Small intestine (tissue), 16 donors: ENCODE measurements around the gene KLHL8. TPM values are rescaled to one million over a fixed set of nuclear protein-coding genes. Genes with fewer than 3 reads are reported as not detected.

Experiments
- DNase-seq, 2 donors: peaks; one replicate each; pipeline versions ENCODE4 v3.0.0 to v3.0.0-alpha.2; 2013
- FAIRE-seq: peaks from 2 replicates; lab custom pipeline; 2012; peaks lifted over from hg19 to GRCh38; lab: Jason Lieb, UNC
- H3K27ac ChIP-seq, 3 donors: one replicate each; pipeline ENCODE4 v1.5.1; 2013; ENCODE audit warnings: low read length in 2 of 3, mild to moderate bottlenecking in 2 of 3, control low read depth in 1 of 3, inconsistent platforms in 1 of 3, low read depth in 1 of 3, moderate library complexity in 1 of 3
- H3K27me3 ChIP-seq, 3 donors: one replicate each; pipeline ENCODE4 v1.6.1; 2013; ENCODE audit warnings: low read length in 3 of 3, inconsistent platforms in 1 of 3; ENCODE audit not compliant: control insufficient read depth in 3 of 3, insufficient read depth in 3 of 3
- H3K36me3 ChIP-seq, 3 donors: one replicate each; pipeline ENCODE4 v1.6.1; 2013; ENCODE audit warnings: low read length in 3 of 3, inconsistent platforms in 1 of 3, low read depth in 1 of 3, mild to moderate bottlenecking in 1 of 3, moderate library complexity in 1 of 3; ENCODE audit not compliant: control insufficient read depth in 3 of 3, insufficient read depth in 2 of 3
- H3K4me1 ChIP-seq, 3 donors: one replicate each; pipeline ENCODE4 v1.6.1; 2013; ENCODE audit warnings: low read length in 2 of 3, inconsistent platforms in 1 of 3, low read depth in 1 of 3, mild to moderate bottlenecking in 1 of 3, moderate library complexity in 1 of 3; ENCODE audit not compliant: control insufficient read depth in 3 of 3, insufficient read depth in 2 of 3
- H3K4me3 ChIP-seq, 3 donors: one replicate each; pipeline ENCODE4 v1.5.1; 2013; ENCODE audit warnings: low read length in 3 of 3, control low read depth in 1 of 3, inconsistent platforms in 1 of 3, low read depth in 1 of 3, mild to moderate bottlenecking in 1 of 3, moderate library complexity in 1 of 3
- H3K9me3 ChIP-seq, 2 donors: one replicate each; pipeline ENCODE4 v1.6.1; 2013; ENCODE audit warnings: low read depth in 1 of 2, low read length in 1 of 2; ENCODE audit not compliant: control insufficient read depth in 2 of 2, insufficient read depth in 1 of 2
- WGBS, 3 donors: extraction: QIAGEN DNeasy Blood & Tissue Kit; methylation state at CpG; one replicate each; pipeline ENCODE4 v1.1.7; 2013; 5-methylcytosine and 5-hydroxymethylcytosine counted together
- long read RNA-seq, 10 donors: transcript quantifications; one replicate each; lab custom pipeline, GENCODE V29; 2026
- polyA plus RNA-seq, 4 donors: library from polyadenylated mRNA; stranded (reverse) in 3 of 4; unstranded in 1 of 4; fragments of 200-250 nt in 3 of 4; fragments of 120-200 nt in 1 of 4; gene quantifications; one replicate each; pipeline versions ENCODE4 v1.2.1 to v1.2.3, GENCODE V29; 2013
- donor health status: healthy with polysubstance abuse.
- donor health status: control.
- donor health status: control.
- donor health status: Bipolar disorder and iron deficiency.
- donor health status: healthy.

Gene KLHL8
- polyA plus RNA-seq, result 10 to 100 TPM in 1 of 4 donors, 1 to 10 TPM in 3; 5.4 to 19.5 (median 7.1) TPM
- long read RNA-seq, donor 1, full-length matches to known transcripts, result 5 of 5 reads
- long read RNA-seq, donor 1, partial matches to known transcripts, result 0 of 5 reads
- long read RNA-seq, donor 1, other reads (novel, unspliced or antisense), result 0 of 5 reads
- long read RNA-seq, donor 2, result 0 reads
- long read RNA-seq, donor 3, full-length matches to known transcripts, result 1 of 11 reads
- long read RNA-seq, donor 3, partial matches to known transcripts, result 10 of 11 reads
- long read RNA-seq, donor 3, other reads (novel, unspliced or antisense), result 0 of 11 reads
- long read RNA-seq, donor 4, result 0 reads
- long read RNA-seq, donor 5, result 0 reads
- long read RNA-seq, donor 6, result 0 reads
- long read RNA-seq, donor 7, full-length matches to known transcripts, result 2 of 2 reads
- long read RNA-seq, donor 7, partial matches to known transcripts, result 0 of 2 reads
- long read RNA-seq, donor 7, other reads (novel, unspliced or antisense), result 0 of 2 reads
- long read RNA-seq, donor 8, full-length matches to known transcripts, result 1 of 1 reads
- long read RNA-seq, donor 8, partial matches to known transcripts, result 0 of 1 reads
- long read RNA-seq, donor 8, other reads (novel, unspliced or antisense), result 0 of 1 reads
- long read RNA-seq, donor 9, result 0 reads
- long read RNA-seq, donor 10, full-length matches to known transcripts, result 3 of 3 reads
- long read RNA-seq, donor 10, partial matches to known transcripts, result 0 of 3 reads
- long read RNA-seq, donor 10, other reads (novel, unspliced or antisense), result 0 of 3 reads

DNA sequence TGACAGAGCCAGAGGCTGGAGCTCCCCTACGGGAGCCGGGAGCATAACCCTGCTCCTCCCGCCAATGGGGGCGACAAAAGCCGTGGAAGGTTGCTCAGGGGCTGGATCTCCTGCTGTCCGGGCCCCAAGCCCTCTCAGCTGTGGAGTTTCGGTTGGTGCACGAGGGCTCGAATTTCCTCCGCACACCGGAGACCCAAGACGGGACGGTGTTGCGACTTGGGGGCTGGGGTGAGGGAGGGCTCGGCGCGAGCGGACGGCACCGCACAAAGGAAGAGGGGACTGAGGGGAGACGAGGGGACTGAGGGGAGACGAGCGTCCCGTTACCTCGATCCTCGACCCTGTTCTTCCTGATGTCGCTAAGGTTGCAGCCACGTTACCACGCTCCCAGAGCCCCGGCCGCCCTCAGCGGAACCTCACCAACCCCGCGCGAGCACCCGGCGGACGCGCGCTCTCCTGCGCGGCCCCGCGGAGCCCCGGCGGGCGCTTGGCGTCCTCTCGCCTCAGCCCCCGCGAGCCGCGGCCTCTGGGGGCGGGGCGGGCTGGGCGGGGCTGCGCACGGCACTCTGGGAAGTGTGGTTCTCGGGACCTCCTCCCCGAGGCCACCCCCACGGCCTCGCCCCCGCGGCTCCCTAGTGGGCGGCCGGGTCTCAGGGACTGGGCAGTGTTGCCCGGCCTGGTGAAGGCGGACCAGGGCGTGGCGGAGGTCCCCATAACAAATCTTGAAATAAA is at the start of gene KLHL8:
TSS of gene KLHL8 (minus strand) at position 525 of the 729 bp plus-strand sequence. CDS start 25,079 bp downstream, outside the sequence.
- FAIRE-seq, result no peak
- Histone ChIP-seq H3K4me1 (peaks cover 0 to 9% (median 0%) of the 10 kb centered on the region in 3 donors), H3K27ac (peak within 1 kb of the TSS; percentile 70 to 99 (median 91)), H3K9me3 (no peaks in the 10 kb centered on the region), H3K27me3 (no peaks in the 10 kb centered on the region), H3K36me3 (no peaks in the 10 kb centered on the region), H3K4me3 (peak within 1 kb of the TSS; percentile 79 to 98 (median 98))
- DNase-seq, result peak; percentile 88 to 95
- WGBS, 3 donors, result 0 to 1% (median 0%) methylated on average over 56 to 70 of the region's 70 CpGs

GRCh38 chr4:87270144-87270543 is 49.7 kb upstream of the KLHL8 start:
- WGBS, 3 donors, result 20 to 45% (median 27%) methylated on average over 3 of the region's 3 CpGs
- FAIRE-seq (no peak), DNase-seq (peak; percentile 44 to 49)

GRCh38 chr4:87268411-87268810 is 48.0 kb upstream of the KLHL8 start:
- FAIRE-seq (no peak), DNase-seq (no peak)
- no peak overlapping the region for H3K27ac ChIP-seq
- no peaks in the 10 kb centered on the region for H3K9me3 ChIP-seq
- no peak overlapping the region for H3K4me3 ChIP-seq
- no peaks in the 10 kb centered on the region for H3K36me3 ChIP-seq
- peaks cover 0 to 2% (median 0%) of the 10 kb centered on the region in 3 donors for H3K27me3 ChIP-seq
- 88 to 92% (median 91%) methylated on average over 5 of the region's 5 CpGs for WGBS, 3 donors
- H3K4me1 ChIP-seq, result no peaks in the 10 kb centered on the region

More at GRCh38 chr4:87270144-87270543, 49.7 kb upstream of the KLHL8 start:
- Histone ChIP-seq H3K9me3 (no peaks in the 10 kb centered on the region), H3K36me3 (no peaks in the 10 kb centered on the region), H3K27me3 (peaks cover 0 to 2% (median 0%) of the 10 kb centered on the region in 3 donors), H3K4me1 (no peaks in the 10 kb centered on the region), H3K4me3 (no peak overlapping the region), H3K27ac (no peak overlapping the region)

GRCh38 chr4:87266986-87267385 is 46.6 kb upstream of the KLHL8 start:
- FAIRE-seq (no peak), DNase-seq (no peak)
- Histone ChIP-seq H3K4me3 (no peak overlapping the region), H3K27ac (no peak overlapping the region), H3K27me3 (peaks cover 0 to 2% (median 0%) of the 10 kb centered on the region in 3 donors), H3K9me3 (peaks cover 0 to 7% of the 10 kb centered on the region in 2 donors), H3K4me1 (no peaks in the 10 kb centered on the region), H3K36me3 (no peaks in the 10 kb centered on the region)
- 67 to 69% (median 68%) methylated on average over 3 of the region's 3 CpGs for WGBS, 3 donors

GRCh38 chr4:87262886-87263285 is 42.5 kb upstream of the KLHL8 start:
- H3K27me3 ChIP-seq, result no peaks in the 10 kb centered on the region
- H3K27ac ChIP-seq, result no peak overlapping the region
- H3K4me1 ChIP-seq, result no peaks in the 10 kb centered on the region
- DNase-seq (no peak), FAIRE-seq (no peak)
- H3K4me3 ChIP-seq, result no peak overlapping the region
- peaks cover 0 to 7% of the 10 kb centered on the region in 2 donors for H3K9me3 ChIP-seq
- WGBS, 3 donors, result 83 to 100% (median 89%) methylated on average over 1 of the region's 1 CpG
- no peaks in the 10 kb centered on the region for H3K36me3 ChIP-seq

DNA sequence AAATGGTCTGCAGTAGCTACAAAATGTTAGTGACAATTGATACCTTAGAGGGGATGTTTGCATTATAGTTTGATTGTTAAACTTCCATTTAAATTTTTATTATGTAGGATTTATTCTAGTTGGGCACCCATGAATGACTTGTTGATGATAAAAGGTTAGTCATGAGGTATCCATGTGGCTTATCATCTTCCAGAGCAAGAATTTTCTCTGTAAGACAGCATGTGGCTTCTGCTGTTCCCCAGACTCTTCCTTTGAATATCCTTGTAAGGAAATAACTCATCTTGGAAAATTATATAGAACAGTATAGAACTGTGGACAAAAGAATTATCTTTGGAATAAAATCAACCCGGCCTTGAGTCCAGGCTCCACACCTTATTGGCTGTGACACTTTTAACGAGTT is 40.1 kb upstream of the KLHL8 start:
- H3K27ac ChIP-seq, result no peak overlapping the region
- peaks cover 0 to 11% of the 10 kb centered on the region in 2 donors for H3K9me3 ChIP-seq
- FAIRE-seq (no peak), DNase-seq (no peak)
- H3K27me3 ChIP-seq, result no peaks in the 10 kb centered on the region
- no peaks in the 10 kb centered on the region for H3K36me3 ChIP-seq
- H3K4me1 ChIP-seq, result no peaks in the 10 kb centered on the region
- no peak overlapping the region for H3K4me3 ChIP-seq
- WGBS, 3 donors, result 90 to 92% (median 91%) methylated on average over 2 of the region's 2 CpGs

DNA sequence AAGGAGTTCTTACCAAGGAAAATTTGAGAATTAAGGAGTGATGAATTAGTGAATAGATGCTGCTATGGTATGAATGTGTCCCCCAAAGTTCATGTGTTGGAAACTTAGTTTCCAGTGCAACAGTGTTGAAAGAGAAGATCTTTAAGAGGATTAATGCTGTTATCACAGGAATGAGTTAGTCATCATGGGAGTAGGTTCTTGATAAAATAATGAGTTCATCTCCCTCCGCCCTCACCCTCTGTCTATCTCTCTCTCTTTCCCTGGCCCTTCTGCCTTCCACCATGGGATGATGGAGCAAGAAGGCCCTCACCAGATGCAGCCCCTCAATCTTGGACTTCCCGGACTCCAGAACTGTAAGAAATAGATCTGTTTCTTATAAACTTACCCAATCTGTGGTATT is 38.3 kb upstream of the KLHL8 start:
- H3K36me3 ChIP-seq, result no peaks in the 10 kb centered on the region
- WGBS, 3 donors, result 79 to 93% (median 88%) methylated on average over 2 of the region's 2 CpGs
- DNase-seq (no peak), FAIRE-seq (no peak)
- no peak overlapping the region for H3K27ac ChIP-seq
- no peaks in the 10 kb centered on the region for H3K27me3 ChIP-seq
- H3K4me1 ChIP-seq, result no peaks in the 10 kb centered on the region
- H3K4me3 ChIP-seq, result no peak overlapping the region
- peaks cover 0 to 11% of the 10 kb centered on the region in 2 donors for H3K9me3 ChIP-seq

DNA sequence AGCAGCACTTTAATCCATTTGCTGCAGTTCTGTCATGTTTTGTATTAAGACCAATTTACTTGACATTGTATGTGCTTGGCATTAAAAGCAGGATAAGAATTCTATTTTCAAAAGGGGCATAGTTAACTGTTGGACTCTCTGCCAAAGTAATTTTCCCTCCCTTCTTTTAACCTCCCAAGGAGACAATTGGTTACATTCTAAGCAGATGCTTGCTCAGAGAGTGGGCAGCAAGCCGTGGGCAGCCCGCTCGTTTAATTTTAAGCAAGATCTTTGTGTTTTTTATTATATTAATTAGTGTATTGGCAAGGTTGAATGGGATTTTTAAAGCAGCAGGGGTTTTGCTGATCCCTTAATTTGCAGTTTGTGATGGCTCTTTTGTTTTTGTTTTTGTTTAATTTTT is 37.1 kb upstream of the KLHL8 start:
- Histone ChIP-seq H3K4me1 (no peaks in the 10 kb centered on the region), H3K27me3 (no peaks in the 10 kb centered on the region), H3K9me3 (peaks cover 0 to 3% of the 10 kb centered on the region in 2 donors), H3K27ac (no peak overlapping the region), H3K36me3 (no peaks in the 10 kb centered on the region), H3K4me3 (no peak overlapping the region)
- FAIRE-seq, result no peak
- 49 to 88% (median 70%) methylated on average over 3 of the region's 3 CpGs for WGBS, 3 donors
- DNase-seq, result no peak
